HFF-Myc (cell line): ENCODE data around the gene MYH15.

Source experiments
- DNase-seq: peaks from one replicate; pipeline ENCODE4 v3.0.0-alpha.2; 2011; ENCODE audit warnings: low read depth; ENCODE audit errors: extremely low read depth
- H3K4me3 ChIP-seq: replicated peaks from 2 replicates; pipeline ENCODE4 v1.5.1; 2011; ENCODE audit warnings: low read depth, mild to moderate bottlenecking, control low read depth, low read length
- CTCF ChIP-seq: IDR thresholded peaks from 2 replicates; pipeline ENCODE4 v1.5.1; 2012; ENCODE audit warnings: mild to moderate bottlenecking, low read depth, low read length, control low read depth; ENCODE audit errors: missing control alignments

MYH15 gene

GRCh38 chr3:108415661-108416060 lies 94.7 kb downstream of the MYH15 start:
- H3K4me3 ChIP-seq, result no peak overlapping the region
- TF ChIP-seq CTCF, result no peak
- no peak for DNase-seq

GRCh38 chr3:108414007-108414406 lies 96.4 kb downstream of the MYH15 start:
- H3K4me3 ChIP-seq, result no peak overlapping the region
- TF ChIP-seq CTCF, result no peak
- no peak for DNase-seq

- no peak overlapping the region for H3K4me3 ChIP-seq
- no peak for DNase-seq
- no peak for TF ChIP-seq CTCF
These were observed 98.2 kb downstream of the MYH15 start for GRCh38 chr3:108412121-108412750.

GRCh38 chr3:108410531-108410984 lies 99.8 kb downstream of the MYH15 start:
- H3K4me3 ChIP-seq, result no peak overlapping the region
- TF ChIP-seq CTCF, result no peak
- DNase-seq, result no peak

- no peak overlapping the region for H3K4me3 ChIP-seq
- TF ChIP-seq CTCF, result no peak
- no peak for DNase-seq
These were observed 100.6 kb downstream of the MYH15 start for GRCh38 chr3:108409800-108410178.

GRCh38 chr3:108408883-108409799 lies 101.3 kb downstream of the MYH15 start:
- no peak for TF ChIP-seq CTCF
- no peak overlapping the region for H3K4me3 ChIP-seq
- no peak for DNase-seq
